Kidney glomerular epithelial cell (primary cell): Measurements from ENCODE around the gene YOD1.

ENCODE experiments used
- DNase-seq: peaks from one replicate; lab custom pipeline; 2025; lab: John Stamatoyannopoulos, UW

The YOD1 gene

GRCh38 chr1:207051191-207051943, at the start of gene YOD1:
Gene YOD1, minus strand, starts transcription at chr1:207051208. Its CDS starts 178 bp downstream, at chr1:207051030.
- DNase-seq = peak; percentile 68

DNA sequence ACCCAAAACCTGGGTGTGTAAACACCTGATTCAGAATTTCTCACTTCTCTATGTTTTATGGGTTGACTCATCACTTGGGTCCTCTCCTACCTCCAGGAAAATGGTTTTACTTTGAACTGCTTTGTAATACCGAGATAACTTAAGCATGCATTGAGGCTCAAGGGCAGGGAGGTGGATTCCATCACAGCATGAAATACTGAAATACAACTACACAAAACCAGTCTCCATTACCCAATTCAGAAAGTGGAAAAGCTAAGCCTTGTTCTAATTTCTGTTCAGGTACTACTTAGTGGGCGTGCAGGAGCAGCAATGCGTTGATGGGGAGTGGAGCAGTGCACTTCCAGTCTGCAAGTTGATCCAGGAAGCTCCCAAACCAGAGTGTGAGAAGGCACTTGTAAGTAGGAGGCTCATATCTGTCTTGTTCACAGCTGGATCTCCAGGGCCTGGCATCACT, 46.9 kb upstream of the YOD1 start:
- no peak for DNase-seq

GRCh38 chr1:207093944-207094343, 42.9 kb upstream of the YOD1 start:
- DNase-seq = no peak

GRCh38 chr1:207091200-207091908, 40.3 kb upstream of the YOD1 start:
- no peak for DNase-seq

DNA sequence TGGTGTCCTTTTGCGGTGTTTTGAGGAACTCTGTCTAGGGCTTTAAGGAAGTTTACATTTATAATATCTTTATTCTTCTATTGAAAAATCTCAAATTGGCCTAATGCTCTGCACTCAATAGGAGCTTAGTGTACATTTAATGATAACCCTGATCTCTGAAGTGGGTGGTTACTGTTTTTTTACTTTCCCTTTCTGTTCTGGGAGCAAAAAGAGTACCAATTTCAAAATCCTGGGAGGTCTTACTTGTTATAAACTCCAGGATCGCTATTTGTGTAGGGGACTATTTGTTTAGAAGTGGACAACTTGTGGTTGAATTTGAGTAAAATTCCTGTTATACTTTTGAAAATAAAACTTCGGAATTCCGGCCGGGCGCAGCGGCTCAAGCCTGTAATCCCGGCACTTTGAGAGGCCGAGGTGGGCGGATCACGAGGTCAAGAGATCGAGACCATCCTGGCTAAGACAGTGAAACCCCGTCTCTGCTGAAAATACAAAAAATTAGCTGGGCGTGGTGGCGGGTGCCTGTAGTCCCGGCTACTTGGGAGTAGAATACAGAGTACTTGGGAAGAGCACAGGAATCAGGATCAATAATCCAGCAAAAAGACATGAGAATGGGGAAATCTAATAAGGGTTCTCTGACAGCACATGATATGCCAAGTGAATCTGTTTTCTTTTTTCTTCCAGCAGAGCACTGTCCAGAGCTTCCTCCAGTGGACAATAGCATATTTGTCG, 38.8 kb upstream of the YOD1 start:
- no peak for DNase-seq

GRCh38 chr1:207088701-207089626, 38.0 kb upstream of the YOD1 start, which contains the start of gene C4BPB:
Gene C4BPB, plus strand, starts transcription at chr1:207088860. Its CDS starts 672 bp downstream, at chr1:207089532.
- DNase-seq = no peak

DNA sequence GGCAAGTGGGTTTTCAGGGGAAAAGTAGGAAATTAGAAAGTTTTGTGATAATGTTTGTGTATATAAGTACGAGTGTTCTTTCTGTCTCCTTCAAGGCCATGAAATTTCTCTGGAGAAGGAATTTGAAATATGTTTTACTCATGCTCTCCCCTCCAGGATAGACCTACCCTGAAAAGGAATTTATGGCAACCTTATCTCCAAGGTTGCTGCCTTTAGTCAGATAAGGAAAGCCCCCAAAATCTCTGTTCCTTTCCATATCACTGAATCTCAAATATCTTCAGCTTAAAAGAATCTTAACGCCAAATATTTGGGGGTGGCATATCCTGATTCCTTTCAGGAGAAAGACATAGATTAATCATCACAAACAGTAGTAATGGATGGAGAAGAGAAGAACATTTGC, 37.2 kb upstream of the YOD1 start:
- DNase-seq = peak; percentile 9

DNA sequence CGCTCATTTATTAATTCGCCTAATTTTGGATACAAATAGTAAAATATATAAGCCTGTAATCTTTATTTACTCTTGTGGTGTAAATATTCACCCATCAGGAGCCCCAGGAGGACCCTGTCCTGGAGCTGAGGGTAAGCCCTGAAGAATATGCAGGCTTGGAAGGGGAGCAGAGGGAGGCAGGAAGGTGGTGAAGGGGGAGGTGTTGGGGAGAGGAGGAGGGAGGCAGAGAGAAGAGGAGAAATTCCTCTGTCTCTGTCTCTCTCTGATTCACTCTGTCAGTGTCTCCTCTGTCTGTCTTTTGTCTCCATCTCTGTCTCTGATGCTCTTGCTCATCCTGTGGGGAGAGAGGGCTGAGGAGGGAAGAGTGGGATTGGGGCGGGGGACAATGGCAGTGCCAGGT, 34.9 kb upstream of the YOD1 start:
- no peak for DNase-seq

GRCh38 chr1:207084701-207085180, 33.7 kb upstream of the YOD1 start:
- peak; percentile 16 for DNase-seq

DNA sequence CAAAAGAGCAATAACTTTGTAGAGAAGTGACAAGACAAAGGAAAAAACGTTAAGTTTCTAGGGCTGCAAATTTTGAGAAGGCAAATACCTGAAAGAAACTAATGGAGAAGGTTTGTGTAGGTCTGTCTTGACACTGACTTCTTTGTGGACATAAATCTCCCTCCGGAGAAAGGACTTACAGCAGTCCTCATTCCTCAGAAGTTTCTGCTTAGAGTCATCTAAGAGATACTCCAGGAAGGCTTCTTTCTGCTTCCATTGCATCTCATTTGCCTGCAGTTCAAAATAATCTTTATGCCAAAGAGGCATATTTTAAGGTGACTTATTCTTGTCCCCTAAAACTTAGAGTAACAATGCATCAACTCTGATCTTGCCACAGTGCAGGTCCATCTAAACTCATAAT, 33.2 kb upstream of the YOD1 start:
- DNase-seq = no peak

- no peak for DNase-seq
Measured at GRCh38 chr1:207081806-207082205, 30.8 kb upstream of the YOD1 start.

DNA sequence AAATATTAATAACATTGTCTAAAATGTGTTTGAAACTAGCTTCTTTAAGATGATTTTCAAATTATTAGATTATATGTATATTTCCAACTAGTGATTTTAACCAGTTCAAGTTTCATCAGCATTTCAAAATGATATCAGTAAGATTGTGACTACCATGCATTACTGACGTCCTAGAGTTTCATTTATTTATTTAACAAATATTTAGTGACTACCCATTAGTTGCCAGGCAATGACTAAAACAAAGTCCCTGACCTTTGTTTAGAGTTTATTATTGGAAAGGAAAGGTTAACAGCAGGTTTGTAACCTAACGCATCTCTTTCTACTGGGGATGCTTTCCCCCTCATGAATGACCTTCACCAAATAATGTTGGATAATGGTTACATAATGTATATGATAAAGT, 30.1 kb upstream of the YOD1 start:
- no peak for DNase-seq

DNA sequence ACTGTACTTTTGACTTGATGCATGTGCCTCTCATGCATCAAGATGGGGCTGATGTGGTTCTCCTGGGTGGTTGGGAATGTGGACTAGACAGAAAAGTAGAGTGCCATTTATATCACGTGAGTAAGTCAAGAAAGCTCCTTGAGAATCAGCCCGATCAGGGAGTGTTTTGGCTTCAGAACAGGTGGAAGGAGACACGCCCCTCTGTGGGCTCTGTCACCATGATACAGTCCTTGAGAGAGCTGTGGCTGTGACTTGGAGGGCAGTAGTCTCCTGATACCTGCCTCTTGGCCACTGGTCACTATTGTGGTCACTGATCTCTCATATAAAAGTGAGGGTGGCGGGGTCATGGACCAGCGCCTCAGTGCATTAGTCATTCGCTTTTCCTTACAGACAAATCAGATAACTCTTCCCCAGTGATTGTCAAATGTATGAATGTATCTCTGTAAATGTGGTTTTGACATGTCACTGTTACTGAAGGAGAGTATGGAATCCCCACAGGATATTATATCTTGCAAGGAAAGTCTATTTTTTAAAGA, 28.8 kb upstream of the YOD1 start:
- DNase-seq = no peak

DNA sequence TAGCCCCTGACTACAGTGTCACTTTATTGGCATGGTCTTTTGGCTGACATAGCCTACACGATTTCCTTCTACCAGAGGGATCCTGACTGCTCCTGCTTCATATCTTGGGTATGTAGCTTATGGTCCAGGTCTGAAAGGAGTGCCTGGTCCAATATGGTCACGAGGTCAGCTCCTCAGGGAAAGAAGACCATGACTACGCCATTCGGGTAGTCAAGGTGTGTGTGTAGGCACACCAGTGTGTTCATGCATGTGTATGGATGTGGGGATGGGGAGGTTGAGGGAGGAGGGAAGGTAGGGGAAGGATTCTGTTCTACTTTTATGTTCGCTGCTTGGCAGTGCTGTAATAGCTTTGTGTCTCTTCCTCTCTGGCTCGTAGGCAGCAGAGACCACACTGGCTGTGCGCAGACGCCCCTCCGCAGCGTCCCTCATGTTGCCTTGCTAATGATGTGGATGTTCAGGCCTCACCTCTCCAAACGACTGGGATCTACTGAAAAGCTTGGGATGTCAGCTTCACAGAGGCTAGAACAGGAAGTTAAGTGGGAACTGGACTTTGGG, 27.6 kb upstream of the YOD1 start:
- DNase-seq = no peak

DNA sequence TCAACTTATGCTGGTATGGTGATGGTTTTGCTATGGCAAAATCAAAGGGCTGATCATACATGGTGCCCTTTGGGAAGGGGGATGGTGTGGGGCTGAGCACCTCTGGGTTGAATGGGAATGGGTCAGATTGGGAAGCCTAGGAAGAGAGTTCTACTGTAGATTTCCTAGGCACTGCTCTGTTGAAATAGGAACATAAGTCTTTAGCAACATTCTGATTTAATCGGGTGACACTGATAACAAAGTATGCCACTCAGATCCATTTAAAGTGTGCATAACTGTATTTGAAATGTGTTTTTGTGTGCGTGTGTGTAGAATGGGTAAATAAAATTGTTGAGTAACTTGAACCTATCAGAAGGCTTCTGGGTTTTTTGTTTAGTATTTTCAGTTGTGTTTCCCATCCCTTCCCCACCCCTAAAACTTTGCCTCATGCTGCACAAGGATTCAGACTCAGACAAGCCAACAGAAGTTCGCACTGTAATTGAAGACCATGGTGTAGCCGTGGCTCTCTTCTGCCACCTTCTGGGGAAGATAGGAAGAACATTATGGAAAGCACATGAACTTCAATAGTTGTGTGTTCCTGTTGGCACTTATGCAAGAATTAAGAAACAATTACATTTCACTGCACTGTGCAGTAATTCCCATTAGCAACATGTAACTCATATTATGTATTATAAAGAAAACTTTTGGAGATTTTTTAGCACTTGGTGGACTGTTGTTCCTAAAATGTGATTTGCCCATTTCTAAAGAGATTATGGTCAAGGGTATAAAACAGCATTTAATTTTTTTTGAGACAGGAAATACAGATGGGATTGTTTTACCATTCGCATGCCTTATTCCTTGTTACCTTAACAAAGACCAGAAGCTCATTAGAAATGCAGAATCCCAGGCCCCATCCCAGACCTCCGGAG, 26.7 kb upstream of the YOD1 start:
- DNase-seq = peak; percentile 60

DNA sequence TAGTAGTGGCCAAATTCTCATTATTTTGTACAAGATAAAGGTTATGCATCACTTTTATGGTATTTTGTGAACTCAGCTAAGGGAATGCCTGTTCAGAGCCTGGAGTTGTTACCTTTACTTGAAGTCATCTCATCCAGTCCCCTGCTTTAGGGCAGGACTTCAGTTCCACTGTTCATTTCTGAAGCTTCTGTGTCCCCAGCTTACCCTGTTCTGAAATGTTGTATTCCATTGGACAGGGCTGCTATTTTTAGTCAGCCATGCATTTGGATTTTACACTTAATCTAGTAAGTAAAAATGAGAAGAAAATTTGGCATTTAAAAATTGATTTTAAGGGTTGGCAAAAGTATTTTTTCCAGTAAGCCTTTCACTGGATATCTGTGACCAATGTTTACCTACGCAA, 26.0 kb upstream of the YOD1 start:
- no peak for DNase-seq

GRCh38 chr1:207076181-207076955, 25.4 kb upstream of the YOD1 start:
- no peak for DNase-seq

DNA sequence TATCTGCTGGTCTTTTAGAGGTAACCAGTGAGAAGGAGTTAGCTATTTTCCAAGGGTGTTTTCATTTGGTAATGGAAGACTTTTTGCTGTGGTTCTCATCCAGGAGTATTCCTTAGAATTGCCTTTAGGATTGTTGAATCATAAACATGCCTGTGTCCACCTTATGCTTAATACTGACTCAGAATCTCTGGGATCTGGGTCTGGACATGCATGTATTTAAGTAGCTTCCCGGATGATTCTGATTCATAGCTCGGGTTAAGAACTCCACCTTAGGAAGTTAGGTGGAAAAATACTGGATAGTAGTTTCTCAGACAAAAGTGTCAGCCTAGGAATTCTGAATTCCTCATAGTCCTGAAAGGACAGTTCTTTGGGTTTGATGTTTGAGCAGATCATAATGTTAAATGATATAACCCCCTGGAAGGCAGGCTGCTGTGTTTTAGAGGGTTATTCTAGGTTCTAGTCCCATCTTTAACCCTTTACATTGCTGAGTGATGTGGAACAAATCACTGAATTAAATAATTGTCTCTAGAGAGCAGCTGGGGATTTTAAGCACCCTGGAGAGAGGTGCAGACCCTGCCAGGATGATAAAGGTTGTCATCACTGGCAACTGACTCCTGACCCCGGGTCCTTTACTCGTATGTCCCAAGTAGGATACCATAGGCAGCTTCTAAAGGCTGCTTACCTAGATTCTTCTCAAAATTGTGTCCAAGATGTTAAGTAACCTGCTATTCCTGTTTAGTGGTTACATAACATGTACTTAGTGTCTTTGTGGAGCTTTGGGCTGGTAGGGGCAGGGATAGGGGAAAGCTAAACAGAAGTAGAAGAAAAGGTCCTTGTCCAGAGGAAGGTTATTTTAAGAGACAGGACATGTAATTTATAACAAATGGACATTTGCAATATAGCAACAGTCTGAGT, 23.2 kb upstream of the YOD1 start:
- DNase-seq = no peak
